Testis (tissue), 3 donors: ENCODE results near the gene PSMC5. TPM values are rescaled to one million over a fixed set of nuclear protein-coding genes. Genes with fewer than 3 reads are reported as not detected.
"Not testable (repeated sequence)": the region's sequence is repeated elsewhere in the genome, so short reads cannot be mapped to it uniquely, and the experiment has no call there.

ENCODE experiments used
- DNase-seq: peaks from one replicate; pipeline ENCODE4 v3.0.0-alpha.2; 2019
- H3K27ac ChIP-seq, 2 donors: fragments of 200-600 bp; sonication (generic); one replicate each; pipeline ENCODE4 v1.5.1; 2019
- H3K27me3 ChIP-seq: fragments of 200-600 bp; sonication (generic); one replicate; pipeline ENCODE4 v1.5.1; 2019
- H3K36me3 ChIP-seq: fragments of 200-600 bp; sonication (generic); one replicate; pipeline ENCODE4 v1.5.1; 2017; ENCODE audit warnings: low read depth; ENCODE audit errors: missing control alignments
- H3K4me1 ChIP-seq: fragments of 200-600 bp; sonication (generic); one replicate; pipeline ENCODE4 v1.5.1; 2019
- H3K4me3 ChIP-seq, 2 donors: fragments of 200-600 bp; sonication (generic); one replicate each; pipeline ENCODE4 v1.5.1; 2017 to 2019
- H3K9me3 ChIP-seq: fragments of 200-600 bp; sonication (generic); one replicate; pipeline ENCODE4 v1.5.1; 2017
- POLR2A ChIP-seq: fragments of 450-650 bp; IDR thresholded peaks from one replicate; pipeline ENCODE4 v1.6.1; 2017; ENCODE audit warnings: antibody characterized with exemption, mild to moderate bottlenecking, moderate library complexity
- WGBS, 2 donors: methylation state at CpG; one replicate each; pipeline ENCODE4 v1.1.5; 2018; 5-methylcytosine and 5-hydroxymethylcytosine counted together
- intact Hi-C: fragments of 100-400 bp; cut with DNase I; formaldehyde crosslinking; loops from one replicate; pipeline ENCODE4 v1.15.1; 2023; ENCODE audit warnings: low total_unique reads
- polyA plus RNA-seq: library from polyadenylated mRNA; stranded (reverse); fragments of 350-450 nt; fragmentation: Illumina TruSeq; extraction: RNeasy Lipid Tissue Mini Kit (QIAGEN cat#74804); gene quantifications from one replicate; pipeline ENCODE4 v1.2.3, GENCODE V29; 2014; ENCODE audit warnings: low read depth, low replicate concordance; ENCODE audit not compliant: insufficient read depth
- total RNA-seq, 2 donors: library from RNA; depleted of rRNA; stranded (reverse); fragments of >200 nt; gene quantifications; one replicate each; pipeline ENCODE4 v1.2.3, GENCODE V29; 2016
- TF ChIP-seq, protein P1 (sequence below), 3 experiments: fragments of 450-650 bp in 2 of 3; fragments of 200-600 bp in 1 of 3; sonication (generic) in 1 of 3; IDR thresholded peaks; one replicate each; pipeline ENCODE4 v1.5.1; 2016 to 2019; ENCODE audit warnings: antibody characterized with exemption in 3 of 3, mild to moderate bottlenecking in 2 of 3, moderate library complexity in 1 of 3

Gene PSMC5
- total and polyA plus RNA-seq, 3 donors from 2014 or later: 121 to 269 (median 145) TPM

DNA sequence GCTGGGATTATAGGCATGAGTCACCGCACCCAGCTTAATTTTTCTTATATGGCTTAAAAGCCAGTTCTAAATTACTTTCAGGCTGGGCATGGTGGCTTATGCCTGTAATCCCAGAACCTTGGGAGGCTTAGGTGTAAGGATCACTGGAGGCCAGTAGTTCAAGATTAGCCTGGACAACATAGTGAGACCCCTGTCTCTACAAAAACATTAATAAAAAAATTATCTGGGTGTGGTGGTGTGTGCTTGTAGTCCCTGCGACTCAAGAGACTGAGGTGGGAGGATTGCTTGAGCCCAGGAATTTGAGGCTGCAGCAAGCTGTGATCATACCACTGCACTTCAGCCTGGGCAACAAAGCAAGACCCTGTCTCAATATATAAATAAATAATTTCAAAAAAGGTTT, 26.0 kb downstream of the PSMC5 start:
- Histone ChIP-seq H3K27me3 (no peaks in the 10 kb centered on the region), H3K4me1 (no peaks in the 10 kb centered on the region), H3K36me3 (no peaks in the 10 kb centered on the region), H3K27ac (no peak overlapping the region), H3K9me3 (no peaks in the 10 kb centered on the region), H3K4me3 (no peak overlapping the region)
- whole genome bisulfite sequencing, 2 donors: 78 to 81% methylated on average over 2 of the region's 2 CpGs
- no peak for TF ChIP-seq POLR2A
- TF ChIP-seq, protein P1, sequence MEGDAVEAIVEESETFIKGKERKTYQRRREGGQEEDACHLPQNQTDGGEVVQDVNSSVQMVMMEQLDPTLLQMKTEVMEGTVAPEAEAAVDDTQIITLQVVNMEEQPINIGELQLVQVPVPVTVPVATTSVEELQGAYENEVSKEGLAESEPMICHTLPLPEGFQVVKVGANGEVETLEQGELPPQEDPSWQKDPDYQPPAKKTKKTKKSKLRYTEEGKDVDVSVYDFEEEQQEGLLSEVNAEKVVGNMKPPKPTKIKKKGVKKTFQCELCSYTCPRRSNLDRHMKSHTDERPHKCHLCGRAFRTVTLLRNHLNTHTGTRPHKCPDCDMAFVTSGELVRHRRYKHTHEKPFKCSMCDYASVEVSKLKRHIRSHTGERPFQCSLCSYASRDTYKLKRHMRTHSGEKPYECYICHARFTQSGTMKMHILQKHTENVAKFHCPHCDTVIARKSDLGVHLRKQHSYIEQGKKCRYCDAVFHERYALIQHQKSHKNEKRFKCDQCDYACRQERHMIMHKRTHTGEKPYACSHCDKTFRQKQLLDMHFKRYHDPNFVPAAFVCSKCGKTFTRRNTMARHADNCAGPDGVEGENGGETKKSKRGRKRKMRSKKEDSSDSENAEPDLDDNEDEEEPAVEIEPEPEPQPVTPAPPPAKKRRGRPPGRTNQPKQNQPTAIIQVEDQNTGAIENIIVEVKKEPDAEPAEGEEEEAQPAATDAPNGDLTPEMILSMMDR (IDR thresholded peaks at IDR 0.05): no peak
- intact Hi-C loops: no loop called here
- no peak for DNase-seq

DNA sequence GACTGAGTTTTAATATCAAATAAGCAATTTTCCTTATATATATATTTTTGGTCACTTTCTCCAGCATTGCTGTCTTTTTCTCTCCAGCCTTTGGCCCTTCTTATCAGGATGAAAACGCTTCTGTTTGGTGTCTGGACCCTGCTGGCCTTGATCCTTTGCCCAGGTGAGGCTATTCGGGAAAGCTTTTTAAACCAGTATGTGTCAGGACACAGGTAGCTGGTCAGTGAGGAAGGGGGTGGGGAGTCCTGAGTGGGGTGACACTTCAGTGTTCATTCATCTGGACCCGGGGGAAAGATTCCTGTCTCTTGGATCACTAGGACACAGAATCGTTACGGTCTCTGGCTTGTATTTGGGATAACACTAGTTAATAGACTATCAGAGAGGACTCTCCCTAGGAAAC, 27.5 kb downstream of the PSMC5 start:
- H3K4me3 ChIP-seq: no peak overlapping the region
- WGBS, 2 donors: 83 to 86% methylated on average over 5 of the region's 5 CpGs
- no peak for DNase-seq
- intact Hi-C loops: no loop called here
- H3K4me1 ChIP-seq: no peaks in the 10 kb centered on the region
- H3K27ac ChIP-seq: no peak overlapping the region
- H3K36me3 ChIP-seq: no peaks in the 10 kb centered on the region
- H3K9me3 ChIP-seq: no peaks in the 10 kb centered on the region
- no peaks in the 10 kb centered on the region for H3K27me3 ChIP-seq
- TF ChIP-seq, protein P1 (IDR thresholded peaks at IDR 0.05): no peak
- no peak for TF ChIP-seq POLR2A

DNA sequence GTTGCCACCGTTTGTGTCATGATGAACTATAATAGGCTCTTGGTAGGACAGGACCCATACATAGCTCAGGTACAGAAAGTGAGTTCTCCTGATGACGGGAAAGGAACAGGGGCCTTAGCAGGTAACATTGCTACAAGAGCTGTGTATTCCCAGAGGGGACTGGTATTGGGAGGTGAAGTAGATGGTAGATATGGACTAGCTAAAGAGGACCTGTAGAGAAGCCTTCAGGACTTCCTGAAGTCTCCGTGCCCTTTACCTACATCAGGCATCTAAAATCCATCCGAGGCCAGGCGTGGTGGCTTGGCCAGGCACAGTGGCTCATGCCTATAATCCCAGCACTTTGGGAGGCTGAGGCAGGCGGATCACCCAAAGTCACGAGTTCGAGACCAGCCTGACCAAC, 28.0 kb downstream of the PSMC5 start:
- no peak overlapping the region for H3K27ac ChIP-seq
- H3K4me1 ChIP-seq: no peaks in the 10 kb centered on the region
- TF ChIP-seq, protein P1 (IDR thresholded peaks at IDR 0.05): no peak
- TF ChIP-seq POLR2A: no peak
- H3K36me3 ChIP-seq: no peaks in the 10 kb centered on the region
- no peak overlapping the region for H3K4me3 ChIP-seq
- WGBS, 2 donors: 92% methylated on average over 6 to 8 of the region's 8 CpGs
- H3K27me3 ChIP-seq: no peaks in the 10 kb centered on the region
- no peak for DNase-seq
- H3K9me3 ChIP-seq: no peaks in the 10 kb centered on the region
- intact Hi-C loops: no loop called here

DNA sequence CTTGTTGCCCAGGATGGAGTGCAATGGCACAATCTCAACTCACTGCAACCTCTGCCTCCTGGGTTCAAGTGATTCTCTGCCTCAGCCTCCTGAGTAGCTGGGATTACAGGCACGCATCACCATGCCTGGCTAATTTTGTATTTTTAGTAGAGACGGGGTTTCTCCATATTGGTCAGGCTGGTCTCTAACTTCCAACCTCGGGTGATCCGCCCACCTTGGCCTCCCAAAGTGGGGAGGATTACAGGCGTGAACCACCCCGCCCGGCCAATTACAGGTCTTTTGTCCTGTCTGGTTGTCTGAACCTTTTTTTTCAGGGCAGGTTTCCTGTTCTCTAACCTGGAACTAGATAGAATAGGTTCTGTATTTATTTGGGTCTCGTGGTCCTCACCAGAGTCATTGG, 29.2 kb downstream of the PSMC5 start:
- H3K4me3 ChIP-seq, H3K27ac ChIP-seq, H3K4me1 ChIP-seq, H3K27me3 ChIP-seq, intact Hi-C loops, H3K9me3 ChIP-seq, DNase-seq, H3K36me3 ChIP-seq: not testable (repeated sequence)
- WGBS, 2 donors: 92 to 96% methylated on average over 8 of the region's 8 CpGs

DNA sequence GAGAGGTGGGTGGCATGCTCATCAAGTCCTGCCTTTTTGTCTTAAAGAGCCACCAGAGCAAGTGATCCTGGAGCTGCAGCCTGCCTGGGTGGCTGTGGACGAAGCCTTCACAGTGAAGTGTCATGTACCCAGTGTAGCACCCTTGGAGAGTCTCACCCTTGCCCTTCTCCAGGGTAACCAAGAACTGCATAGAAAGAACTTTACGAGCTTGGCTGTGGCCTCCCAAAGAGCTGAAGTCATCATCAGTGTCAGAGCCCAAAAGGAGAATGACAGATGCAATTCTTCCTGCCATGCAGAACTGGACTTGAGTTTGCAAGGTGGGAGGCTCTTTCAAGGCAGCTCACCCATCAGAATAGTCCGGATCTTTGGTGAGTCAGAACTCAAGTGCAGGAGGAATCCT, 32.0 kb downstream of the PSMC5 start:
- Histone ChIP-seq H3K36me3 (no peaks in the 10 kb centered on the region), H3K27ac (no peak overlapping the region), H3K4me3 (no peak overlapping the region), H3K4me1 (no peaks in the 10 kb centered on the region), H3K27me3 (no peaks in the 10 kb centered on the region), H3K9me3 (no peaks in the 10 kb centered on the region)
- intact Hi-C loops: no loop called here
- TF ChIP-seq POLR2A: no peak
- TF ChIP-seq, protein P1 (IDR thresholded peaks at IDR 0.05): no peak
- 74 to 78% methylated on average over 3 of the region's 3 CpGs for WGBS, 2 donors
- DNase-seq: no peak

DNA sequence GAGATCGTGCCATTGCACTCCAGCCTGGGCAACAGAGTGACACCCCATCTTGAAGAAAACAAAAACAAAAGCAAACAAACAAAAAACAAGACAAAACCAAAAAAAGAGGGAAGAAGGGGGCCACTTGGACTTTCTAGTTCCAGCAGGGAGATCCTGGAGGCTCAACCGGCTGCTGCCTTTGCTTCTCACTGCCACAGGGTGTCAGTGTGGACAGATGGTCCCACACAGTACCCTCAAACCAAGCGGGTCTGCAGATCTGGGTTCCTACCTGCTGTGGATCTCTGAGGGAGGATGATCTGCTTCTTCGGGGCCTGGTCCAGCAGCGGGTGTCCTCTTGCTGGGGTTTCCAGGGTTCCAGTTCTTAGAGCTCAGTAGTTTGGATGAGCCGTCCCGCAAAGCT, 39.4 kb downstream of the PSMC5 start:
- H3K36me3 ChIP-seq, intact Hi-C loops, H3K9me3 ChIP-seq, H3K27ac ChIP-seq, H3K4me1 ChIP-seq, H3K27me3 ChIP-seq, DNase-seq, H3K4me3 ChIP-seq: not testable (repeated sequence)
- WGBS, 2 donors: 73 to 78% methylated on average over 6 to 7 of the region's 7 CpGs
